ENCODE results near the gene FBXO39. TPM values are rescaled to one million over a fixed set of nuclear protein-coding genes. Genes with fewer than 3 reads are reported as not detected.

The FBXO39 gene
- total and polyA plus RNA-seq, 2 of the 4 experiments (the other 2 are of a cell fraction) = not detected

DNA sequence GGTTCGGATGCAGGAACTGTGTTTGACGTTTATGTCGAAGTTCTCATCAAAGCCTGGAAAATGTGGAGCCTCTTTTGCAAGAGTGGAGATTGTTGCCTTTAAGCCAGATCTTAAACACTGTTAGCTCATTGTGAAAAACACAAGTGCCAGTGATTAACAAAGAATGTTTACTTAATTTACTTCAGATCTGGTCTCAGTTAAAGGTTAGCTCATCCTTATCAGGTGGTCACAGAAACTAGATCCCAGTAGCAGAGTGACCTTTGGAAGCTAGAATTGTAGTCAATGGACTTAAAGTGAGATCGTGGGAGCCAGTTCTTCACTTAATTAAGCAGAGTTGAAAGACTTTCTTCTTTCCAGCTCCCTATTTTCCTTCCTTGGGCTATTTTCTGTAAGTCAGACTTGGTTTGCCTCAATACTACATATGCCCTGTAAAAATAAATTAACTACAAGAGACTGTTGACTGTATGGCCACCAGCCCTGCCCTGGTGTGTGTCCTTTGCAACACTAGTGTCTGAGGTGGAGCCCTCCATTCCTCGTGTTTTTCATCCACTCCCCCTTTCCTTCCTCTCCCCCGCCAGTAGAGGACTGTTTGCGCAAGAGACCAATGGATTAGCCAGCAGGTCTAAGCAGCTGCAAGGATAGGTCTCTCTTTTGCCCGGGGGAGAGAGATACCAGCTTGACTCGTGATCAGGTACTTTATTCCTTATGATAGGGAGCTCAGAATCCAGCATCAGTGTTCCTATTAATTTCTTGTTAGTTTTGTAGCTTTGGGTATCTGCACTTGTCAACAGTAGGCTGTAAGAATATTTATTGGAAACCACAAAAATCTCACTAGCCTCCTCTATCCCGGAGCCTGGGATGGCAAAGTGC lies 20.2 kb downstream of the FBXO39 start:
- Histone ChIP-seq H4K20me1 (ENCODE audit: insufficient read depth, low read length) (no peaks in the 10 kb centered on the region), H3K4ac (ENCODE audit: low read depth, low read length) (no peak overlapping the region), H4K91ac (ENCODE audit: insufficient read depth, low read depth, low read length) (no peak overlapping the region), H2AK9ac (replicated peaks; ENCODE audit: low read depth, low read length, poor library complexity) (no peak overlapping the region), H2BK15ac (ENCODE audit: low read depth, low read length) (no peak overlapping the region), H3K4me2 (ENCODE audit: low read depth, low read length) (no peak overlapping the region), H3K56ac (ENCODE audit: extremely low read depth, insufficient read depth, low read length) (no peak overlapping the region), H2BK20ac (ENCODE audit: low read depth, low read length) (no peak overlapping the region), H3K4me3 (ENCODE audit: insufficient read depth, low read depth, low read length) (no peak overlapping the region), H3K9ac (ENCODE audit: low read depth, low read length) (no peak overlapping the region), H3K14ac (replicated peaks; ENCODE audit: low read depth, low read length) (no peak overlapping the region), H3K27ac (ENCODE audit: insufficient read depth, low read length) (no peak overlapping the region), H2AK5ac (ENCODE audit: low read depth, low read length) (no peak overlapping the region), H3K4me1 (ENCODE audit: control insufficient read depth, insufficient read depth, low read length) (no peaks in the 10 kb centered on the region), H4K8ac (ENCODE audit: low read depth in 2 of 2, low read length in 2 of 2) (no peak overlapping the region), H3K36me3 (ENCODE audit: control insufficient read depth, insufficient read depth, low read length) (no peaks in the 10 kb centered on the region), H3K23ac (ENCODE audit: low read depth, low read length) (no peak overlapping the region), H2AFZ (replicated peaks; ENCODE audit: low read length, poor library complexity) (no peak overlapping the region), H3K27me3 (ENCODE audit: control insufficient read depth, insufficient read depth, low read length) (peaks cover 14% of the 10 kb centered on the region), H4K5ac (ENCODE audit: low read depth, low read length) (no peak overlapping the region), H2BK5ac (ENCODE audit: low read depth, low read length, poor library complexity, severe bottlenecking) (no peak overlapping the region), H2BK120ac (ENCODE audit: low read depth, low read length) (no peak overlapping the region), H3K18ac (ENCODE audit: low read depth, low read length) (no peak overlapping the region), H3K79me1 (ENCODE audit: low read depth in 1 of 2, low read length in 2 of 2) (no peaks in the 10 kb centered on the region), H3K9me1 (ENCODE audit: insufficient read depth, low read length) (no peaks in the 10 kb centered on the region), H3K9me3 (ENCODE audit: control insufficient read depth, insufficient read depth, low read length) (no peaks in the 10 kb centered on the region)
- intact Hi-C loops (cut with micrococcal nuclease) (no loop called here), dilution Hi-C loops (cut with HindIII; ENCODE audit: low sequenced_read_pairs, unreplicated experiment) (no loop called here), in situ Hi-C loops (cut with MboI; ENCODE audit: low sequenced_read_pairs) (loop anchor here (10.0 kb wide), 1 partner anchor 131 kb away; no protein-coding TSS in a partner anchor)
- ChIA-PET CTCF (no interaction called here), POLR2A (ENCODE audit: unreplicated experiment) (no interaction called here)
- TF ChIP-seq NFE2L2 (IDR thresholded peaks at IDR 0.05; ENCODE audit: low read depth, low read length) = no peak
- TF ChIP-seq, protein P1, sequence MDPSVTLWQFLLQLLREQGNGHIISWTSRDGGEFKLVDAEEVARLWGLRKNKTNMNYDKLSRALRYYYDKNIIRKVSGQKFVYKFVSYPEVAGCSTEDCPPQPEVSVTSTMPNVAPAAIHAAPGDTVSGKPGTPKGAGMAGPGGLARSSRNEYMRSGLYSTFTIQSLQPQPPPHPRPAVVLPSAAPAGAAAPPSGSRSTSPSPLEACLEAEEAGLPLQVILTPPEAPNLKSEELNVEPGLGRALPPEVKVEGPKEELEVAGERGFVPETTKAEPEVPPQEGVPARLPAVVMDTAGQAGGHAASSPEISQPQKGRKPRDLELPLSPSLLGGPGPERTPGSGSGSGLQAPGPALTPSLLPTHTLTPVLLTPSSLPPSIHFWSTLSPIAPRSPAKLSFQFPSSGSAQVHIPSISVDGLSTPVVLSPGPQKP (IDR thresholded peaks at IDR 0.05; ENCODE audit: borderline replicate concordance, low read depth, low read length) = no peak
- no peak for TF ChIP-seq SMC3 (IDR thresholded peaks at IDR 0.05; ENCODE audit: low read depth, low read length)
- TF ChIP-seq RFX5 (IDR thresholded peaks at IDR 0.05; ENCODE audit: low read depth, low read length) = no peak
- no peak for TF ChIP-seq USF2 (IDR thresholded peaks at IDR 0.05; ENCODE audit: low read depth, low read length)
- TF ChIP-seq POLR2A (IDR thresholded peaks at IDR 0.05; ENCODE audit: low read depth, low read length) = no peak
- no peak for TF ChIP-seq MAZ (IDR thresholded peaks at IDR 0.05; ENCODE audit: borderline replicate concordance, low read depth, low read length)
- TF ChIP-seq RCOR1 (IDR thresholded peaks at IDR 0.05; ENCODE audit: insufficient replicate concordance, low read length) = no peak
- TF ChIP-seq BHLHE40 (IDR thresholded peaks at IDR 0.05; ENCODE audit: low read depth, low read length) = no peak
- TF ChIP-seq MAFK (IDR thresholded peaks at IDR 0.05; ENCODE audit: low read depth, low read length) = no peak
- TF ChIP-seq, protein P2, sequence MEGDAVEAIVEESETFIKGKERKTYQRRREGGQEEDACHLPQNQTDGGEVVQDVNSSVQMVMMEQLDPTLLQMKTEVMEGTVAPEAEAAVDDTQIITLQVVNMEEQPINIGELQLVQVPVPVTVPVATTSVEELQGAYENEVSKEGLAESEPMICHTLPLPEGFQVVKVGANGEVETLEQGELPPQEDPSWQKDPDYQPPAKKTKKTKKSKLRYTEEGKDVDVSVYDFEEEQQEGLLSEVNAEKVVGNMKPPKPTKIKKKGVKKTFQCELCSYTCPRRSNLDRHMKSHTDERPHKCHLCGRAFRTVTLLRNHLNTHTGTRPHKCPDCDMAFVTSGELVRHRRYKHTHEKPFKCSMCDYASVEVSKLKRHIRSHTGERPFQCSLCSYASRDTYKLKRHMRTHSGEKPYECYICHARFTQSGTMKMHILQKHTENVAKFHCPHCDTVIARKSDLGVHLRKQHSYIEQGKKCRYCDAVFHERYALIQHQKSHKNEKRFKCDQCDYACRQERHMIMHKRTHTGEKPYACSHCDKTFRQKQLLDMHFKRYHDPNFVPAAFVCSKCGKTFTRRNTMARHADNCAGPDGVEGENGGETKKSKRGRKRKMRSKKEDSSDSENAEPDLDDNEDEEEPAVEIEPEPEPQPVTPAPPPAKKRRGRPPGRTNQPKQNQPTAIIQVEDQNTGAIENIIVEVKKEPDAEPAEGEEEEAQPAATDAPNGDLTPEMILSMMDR (conservative IDR thresholded peaks at IDR 0.05; ENCODE audit: low read depth, low read length) = no peak
- TF ChIP-seq RAD21 (IDR thresholded peaks at IDR 0.05; ENCODE audit: low read length) = no peak
- BruUV-seq (replicated peaks) = no TSS peak
- no CpG with 5 or more reads among the region's 10 CpGs for WGBS, 2 experiments (ENCODE audit: extremely low coverage in 2 of 2, insufficient read length in 1 of 2)
- no peak for ATAC-seq (ENCODE audit: low read depth)
- no peak for DNase-seq
